ENCODE measurements around the gene ZNF764.
"Not testable (repeated sequence)": the region's sequence is repeated elsewhere in the genome, so short reads cannot be mapped to it uniquely, and the experiment has no call there.

ZNF764 gene

DNA sequence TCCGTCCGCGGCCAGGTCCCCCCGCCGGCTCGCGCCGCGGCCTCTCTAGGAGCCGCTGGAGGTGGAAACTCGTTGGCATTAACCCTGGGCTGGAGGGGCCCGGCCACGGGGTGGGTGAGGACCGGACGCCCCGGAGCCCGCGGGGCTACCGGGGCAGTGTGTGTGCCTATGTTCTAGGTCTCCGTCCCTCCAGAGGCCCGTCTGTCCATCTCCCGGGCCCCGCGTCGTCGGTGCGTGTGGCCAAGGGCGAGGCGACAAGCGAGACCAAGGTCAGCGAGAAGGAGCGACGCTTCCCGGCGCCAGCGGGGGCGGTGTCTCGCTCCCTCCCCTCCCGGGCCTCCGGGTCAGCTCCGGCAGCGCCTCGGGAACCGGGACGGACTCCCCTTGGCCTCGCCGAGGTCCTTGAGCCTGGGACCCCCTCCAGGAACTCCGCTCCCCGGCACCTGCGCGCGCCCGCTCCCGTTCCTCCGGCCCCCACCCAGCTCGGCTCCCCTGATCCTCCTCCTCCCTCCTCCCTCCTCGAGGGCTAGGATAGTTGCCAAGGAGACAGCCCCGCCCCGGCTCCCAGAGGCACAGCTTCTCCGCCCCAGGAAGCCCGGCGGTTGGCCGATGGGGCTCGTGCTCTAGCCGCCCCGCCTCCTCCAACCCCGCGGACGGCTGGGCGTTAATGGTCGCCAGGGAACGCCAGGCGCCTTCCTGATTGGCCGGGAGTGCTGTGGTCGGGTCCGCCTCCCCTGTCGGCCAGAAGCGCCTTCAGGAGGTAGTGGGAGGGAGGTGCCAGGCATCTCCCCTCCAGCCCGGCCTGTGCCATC is 31.1 kb downstream of the ZNF764 start:
- DNase-seq (ENCODE audit: low read depth): peak; percentile 75

DNA sequence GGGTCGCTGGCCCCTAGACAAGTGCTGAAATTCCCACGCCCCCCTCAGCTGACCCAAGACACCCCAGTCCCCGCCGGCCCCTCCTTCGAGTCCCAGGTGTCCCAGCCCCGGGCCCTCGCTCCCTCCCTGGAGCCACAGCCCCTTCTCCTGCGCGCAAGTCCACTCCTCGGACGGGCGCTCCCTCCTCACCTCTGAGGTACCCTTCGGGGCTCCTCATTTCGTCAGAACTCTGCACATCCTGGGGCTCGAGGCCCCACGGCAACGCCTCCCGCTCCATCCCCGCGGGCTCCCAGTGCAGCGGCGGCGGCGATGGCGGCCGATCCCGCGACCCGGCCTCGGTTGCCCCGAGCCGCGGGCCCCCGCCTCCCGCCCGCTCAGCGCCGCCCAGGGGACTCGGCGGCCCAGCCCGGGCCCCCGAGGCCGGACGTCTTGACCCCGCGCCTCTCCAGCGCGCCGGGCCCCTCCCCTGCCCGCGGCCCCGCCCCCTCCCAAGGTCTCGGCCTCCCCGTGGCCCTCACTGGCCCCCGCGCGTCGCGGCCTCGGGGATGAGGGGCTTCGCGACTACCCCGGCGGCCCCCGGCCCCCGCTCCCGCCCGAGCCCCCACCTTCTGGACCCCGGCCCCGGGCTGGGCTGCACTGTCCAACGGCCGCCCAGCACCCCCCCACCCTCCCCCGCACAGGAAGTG is 31.9 kb downstream of the ZNF764 start, which contains the start of gene ZNF768:
Gene ZNF768 (minus strand): TSS at position 430 of the 686 bp plus-strand sequence. CDS start 153 bp downstream, at position 277.
- DNase-seq (ENCODE audit: low read depth): no peak

DNA sequence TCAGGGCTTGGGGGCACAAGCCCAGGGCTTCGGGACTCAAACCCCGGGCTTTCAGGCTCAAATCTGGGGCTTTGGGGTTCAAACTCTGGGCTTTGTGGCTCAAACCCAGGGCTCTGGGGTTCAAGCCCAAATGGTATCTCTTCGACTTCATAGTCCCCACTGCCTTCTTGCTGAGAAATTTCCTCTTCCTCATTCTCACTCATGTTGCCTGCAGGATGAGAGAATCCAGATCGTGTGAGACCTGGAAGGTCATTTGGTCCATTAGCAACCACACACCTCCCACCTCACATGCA is 32.4 kb downstream of the ZNF764 start:
- DNase-seq (ENCODE audit: low read depth): no peak

DNA sequence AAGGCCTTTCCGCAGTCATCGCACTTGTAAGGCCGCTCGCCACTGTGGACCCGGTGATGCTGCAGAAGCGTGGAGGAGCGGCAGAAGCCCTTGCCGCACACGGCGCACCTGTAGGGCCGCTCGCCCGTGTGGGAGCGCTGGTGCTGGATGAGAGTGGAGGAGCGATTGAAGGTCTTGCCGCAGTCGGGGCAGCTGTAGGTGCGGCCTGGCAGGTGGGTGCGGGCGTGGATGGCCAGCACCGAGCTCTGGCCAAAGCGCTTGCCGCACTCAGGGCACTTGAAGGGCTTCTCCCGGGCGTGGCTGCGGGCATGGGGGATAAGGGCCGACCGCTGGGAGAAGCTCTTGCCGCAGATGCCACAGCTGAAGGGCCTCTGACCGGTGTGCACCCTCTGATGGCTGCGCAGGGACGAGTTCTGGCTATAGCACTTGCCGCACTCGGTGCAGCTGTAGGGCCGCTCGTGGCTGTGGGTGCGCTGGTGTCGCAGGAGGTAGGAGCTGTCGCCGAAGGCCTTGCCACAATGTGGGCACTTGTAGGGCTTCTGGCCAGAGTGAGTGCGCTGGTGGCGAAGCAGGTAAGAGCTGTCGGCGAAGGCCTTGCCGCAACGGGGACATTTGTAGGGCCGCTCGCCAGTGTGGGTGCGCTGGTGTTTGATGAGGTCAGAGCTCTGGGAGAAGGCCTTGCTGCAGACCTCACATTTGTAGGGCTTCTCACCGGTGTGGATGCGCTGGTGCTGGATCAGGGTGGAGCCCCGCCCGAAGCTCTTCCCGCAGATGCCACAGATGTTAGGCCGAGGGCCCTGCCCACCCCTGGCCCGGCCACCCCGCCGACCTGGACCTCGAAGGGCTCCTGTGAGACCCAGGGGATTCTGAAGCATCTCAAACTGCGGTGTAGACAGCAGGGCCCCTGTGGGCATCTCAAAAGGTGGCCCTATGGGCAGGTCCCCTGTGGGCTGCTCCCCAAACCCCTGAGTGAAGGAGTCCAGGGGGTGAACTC is 33.3 kb downstream of the ZNF764 start:
- DNase-seq (ENCODE audit: low read depth): no peak

DNA sequence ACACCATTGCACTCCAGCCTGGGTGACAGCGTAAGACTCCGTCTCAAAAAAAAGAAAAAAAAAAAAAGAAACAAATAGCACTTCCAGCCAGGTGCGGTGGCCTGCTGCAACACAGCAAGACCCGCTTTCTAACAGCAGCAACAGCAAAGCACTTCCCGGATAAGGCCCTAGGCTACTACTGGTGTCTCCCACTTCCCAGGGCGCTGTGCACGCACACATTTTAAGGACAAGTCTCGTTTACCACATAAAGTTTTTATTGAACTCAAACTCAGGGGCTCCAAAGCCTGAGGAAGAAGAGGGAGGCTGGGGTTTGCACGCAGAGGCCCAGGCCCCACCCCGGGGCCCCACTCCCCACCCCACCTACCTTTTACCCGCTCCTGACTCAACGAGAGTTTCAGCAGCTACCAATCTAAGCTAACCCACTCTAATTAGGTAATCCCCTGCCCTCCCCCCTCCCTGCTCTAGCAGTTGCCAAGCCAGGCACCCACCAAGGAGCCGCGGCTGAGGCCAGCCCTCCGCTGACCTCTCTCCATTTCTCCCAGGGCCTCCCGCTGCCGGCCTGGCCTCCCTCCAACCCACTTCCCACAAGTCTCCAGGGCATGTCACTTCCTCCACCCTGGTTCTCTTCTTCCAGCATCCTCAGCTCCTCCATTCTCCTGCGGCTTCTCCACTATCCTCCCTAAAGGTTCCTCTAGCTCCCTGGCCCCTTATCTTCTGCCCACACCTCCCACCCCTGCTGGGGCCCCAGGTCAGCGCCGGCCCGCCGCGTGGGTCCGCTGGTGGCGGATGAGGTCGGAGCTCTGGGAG is 34.2 kb downstream of the ZNF764 start:
- DNase-seq (ENCODE audit: low read depth): no peak

DNA sequence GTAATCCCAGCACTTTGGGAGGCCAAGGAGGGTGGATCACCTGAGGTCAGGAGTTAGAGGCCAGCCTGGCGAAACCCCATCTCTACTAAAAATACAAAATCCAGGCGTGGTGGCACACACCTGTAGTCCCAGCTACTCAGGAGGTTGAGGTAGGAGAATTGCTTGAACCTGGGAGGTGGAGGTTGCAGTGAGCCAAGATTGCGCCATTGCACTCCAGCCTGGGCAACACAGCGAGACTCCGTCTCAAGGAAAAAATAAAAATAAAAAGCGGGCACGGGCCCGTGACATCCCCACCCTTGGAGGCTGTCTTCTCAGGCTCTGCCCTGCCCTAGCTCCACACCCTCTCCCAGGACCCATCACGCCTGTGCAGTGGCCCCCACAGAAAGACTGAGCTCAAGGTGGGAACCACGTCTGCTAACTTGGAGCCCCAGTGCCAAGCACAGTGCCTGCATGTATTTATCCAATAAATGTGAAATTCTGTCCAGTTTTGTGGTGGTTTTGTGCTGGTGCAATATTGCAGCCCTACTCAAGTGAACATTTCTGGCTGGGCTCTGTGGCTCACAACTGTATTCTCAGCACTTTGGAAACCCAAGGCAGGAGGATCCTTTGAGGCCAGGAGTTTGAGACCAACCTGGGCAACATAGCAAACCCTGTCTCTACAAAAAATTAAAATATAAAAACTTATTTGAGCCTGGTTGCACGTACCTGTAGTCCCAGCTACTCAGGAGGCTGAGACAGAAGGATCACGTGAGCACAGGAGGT is 35.3 kb downstream of the ZNF764 start:
- DNase-seq (ENCODE audit: low read depth): not testable (repeated sequence)

DNA sequence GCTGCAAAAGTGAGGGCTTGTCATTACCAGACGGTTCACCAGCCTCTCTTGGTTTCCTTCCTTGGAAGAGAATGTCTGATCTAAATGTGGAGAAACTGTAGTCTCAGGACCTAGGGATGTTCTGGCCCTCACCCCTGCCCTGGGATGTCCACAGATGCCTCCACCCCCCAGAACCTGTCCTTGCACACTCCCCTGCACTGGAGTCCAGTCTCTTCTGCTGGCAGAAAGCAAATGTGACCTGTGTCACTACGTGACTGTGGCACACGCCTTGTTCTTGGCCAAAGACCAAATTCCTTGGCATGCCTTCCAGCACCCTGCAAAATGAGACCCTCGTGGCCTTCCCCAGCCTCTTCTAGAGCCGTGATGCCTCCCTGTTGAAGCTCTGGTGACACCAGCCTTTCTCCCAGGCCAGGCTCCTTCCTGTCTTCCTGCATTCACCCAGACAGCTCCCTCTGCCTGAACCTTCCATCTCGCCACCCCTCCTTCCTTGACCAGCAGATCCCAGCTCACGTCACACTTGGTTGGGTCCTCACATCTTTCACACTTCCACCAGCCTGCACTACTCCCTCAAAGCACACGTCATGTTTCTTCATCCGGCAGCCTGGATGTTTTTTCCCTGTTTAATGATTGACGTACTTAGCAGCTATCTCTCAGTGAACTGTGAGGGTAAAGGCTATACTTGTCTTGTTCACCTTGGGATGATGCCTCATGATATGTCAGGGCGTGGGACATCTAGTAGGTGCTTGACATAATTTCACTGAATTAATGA is 36.1 kb downstream of the ZNF764 start:
- DNase-seq (ENCODE audit: low read depth): no peak

DNA sequence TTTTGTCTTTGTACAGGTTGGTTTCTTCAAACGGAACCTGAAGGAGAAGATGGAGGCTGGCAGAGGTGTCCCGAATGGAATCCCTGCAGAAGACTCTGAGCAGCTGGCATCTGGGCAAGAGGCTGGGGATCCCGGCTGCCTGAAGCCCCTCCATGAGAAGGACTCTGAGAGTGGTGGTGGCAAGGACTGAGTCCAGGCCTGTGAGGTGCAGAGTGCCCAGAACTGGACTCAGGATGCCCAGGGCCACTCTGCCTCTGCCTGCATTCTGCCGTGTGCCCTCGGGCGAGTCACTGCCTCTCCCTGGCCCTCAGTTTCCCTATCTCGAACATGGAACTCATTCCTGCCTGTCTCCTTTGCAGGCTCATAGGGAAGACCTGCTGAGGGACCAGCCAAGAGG is 36.7 kb downstream of the ZNF764 start:
- no peak for DNase-seq (ENCODE audit: low read depth)

DNA sequence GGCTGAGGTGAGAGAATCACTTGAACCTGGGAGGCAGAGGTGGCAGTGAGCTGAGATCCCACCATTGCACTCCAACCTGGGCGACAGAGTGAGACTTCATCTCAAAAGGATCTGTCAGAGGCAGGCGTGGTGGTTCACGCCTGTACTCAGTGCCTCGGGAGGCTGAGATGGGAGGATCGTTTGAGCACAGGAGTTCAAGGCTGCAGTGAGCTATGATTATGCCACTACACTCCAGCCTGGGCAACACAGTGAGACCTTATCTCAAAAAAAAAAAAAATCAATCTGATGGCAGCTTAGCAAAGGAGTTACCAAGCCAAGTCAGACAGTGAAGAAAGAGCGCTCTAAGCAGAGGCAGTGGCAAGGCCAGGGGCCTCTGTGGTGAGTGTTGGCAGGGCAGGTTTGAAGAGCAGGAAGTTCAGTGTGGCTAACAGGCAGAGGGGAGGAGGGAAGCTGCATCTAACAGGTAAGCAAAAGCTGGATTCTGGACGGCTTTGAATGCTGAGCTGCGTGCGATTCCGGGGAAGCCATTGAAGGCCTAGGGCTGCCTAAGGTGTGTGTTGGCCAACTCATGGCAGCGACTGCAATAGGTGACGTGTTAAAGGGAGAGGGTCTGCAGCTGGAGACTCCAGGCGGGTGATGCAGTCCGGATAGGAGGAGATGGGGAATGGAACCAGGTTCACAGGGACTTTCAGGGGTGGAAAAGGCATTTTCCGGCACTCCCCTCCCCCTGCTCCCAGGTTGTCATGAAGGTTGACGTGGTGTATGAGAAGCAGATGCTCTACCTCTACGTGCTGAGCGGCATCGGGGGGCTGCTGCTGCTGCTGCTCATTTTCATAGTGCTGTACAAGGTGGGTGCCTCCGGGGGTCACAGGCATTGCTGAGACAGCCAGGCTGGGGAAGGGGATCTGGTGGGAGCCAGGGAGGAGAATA is 38.8 kb downstream of the ZNF764 start:
- DNase-seq (ENCODE audit: low read depth): no peak

DNA sequence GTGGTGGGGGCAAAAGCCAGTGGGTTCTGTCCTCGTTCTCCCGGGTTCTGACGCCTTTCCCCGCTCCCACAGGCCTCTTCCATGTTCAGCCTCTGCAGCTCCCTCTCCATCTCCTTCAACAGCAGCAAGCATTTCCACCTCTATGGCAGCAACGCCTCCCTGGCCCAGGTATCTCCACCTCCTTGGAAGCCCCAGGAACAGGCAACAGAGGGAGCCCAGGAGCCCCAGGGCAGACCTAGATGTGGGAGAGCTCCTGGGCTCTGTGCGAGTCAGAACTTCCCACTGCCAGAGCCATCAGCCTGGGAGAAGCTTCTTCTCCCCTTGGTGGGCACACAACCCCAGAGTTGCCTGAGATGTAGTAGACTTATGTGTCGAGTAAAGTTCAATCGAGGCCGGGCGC is 39.6 kb downstream of the ZNF764 start:
- DNase-seq (ENCODE audit: low read depth): no peak

DNA sequence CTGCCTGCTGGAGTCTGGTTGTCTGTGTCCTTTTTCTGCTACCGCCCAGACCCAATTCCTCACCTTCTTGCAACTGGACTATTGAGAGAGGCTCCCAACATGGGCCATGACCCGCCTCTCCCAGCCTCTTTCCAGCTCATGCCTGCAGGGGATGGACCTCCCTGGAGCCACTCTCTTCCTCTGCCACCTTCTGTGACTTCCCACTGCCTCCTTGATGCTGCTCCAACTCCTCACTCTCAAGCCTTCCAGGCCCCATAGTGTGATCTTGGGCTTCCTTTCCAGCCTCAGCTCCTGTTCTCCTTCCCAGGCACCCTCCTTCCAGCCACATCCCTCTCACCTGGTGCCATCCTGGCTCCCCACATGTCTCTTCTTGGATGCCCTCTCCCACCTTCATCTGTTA is 42.9 kb downstream of the ZNF764 start:
- no peak for DNase-seq (ENCODE audit: low read depth)

DNA sequence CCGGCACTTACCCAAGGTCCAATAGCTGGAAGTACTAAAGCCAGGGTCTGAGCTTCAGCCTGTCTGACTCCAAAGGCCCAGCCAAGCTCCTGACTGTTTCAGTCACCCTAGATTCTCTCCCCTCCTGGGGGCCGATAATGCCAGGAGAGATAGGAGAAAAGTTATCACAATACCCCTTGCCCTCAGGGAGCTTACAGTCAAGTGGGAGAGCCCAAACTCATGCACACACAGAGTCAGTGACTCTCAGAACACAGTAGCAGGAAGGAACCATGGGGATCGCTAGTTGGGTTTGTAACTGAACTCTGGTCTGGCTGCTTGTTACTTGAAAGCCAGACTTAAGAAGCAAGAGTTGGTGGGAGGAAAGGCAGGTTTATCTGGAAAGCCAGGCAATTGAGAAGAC is 46.7 kb downstream of the ZNF764 start:
- DNase-seq (ENCODE audit: low read depth): no peak

DNA sequence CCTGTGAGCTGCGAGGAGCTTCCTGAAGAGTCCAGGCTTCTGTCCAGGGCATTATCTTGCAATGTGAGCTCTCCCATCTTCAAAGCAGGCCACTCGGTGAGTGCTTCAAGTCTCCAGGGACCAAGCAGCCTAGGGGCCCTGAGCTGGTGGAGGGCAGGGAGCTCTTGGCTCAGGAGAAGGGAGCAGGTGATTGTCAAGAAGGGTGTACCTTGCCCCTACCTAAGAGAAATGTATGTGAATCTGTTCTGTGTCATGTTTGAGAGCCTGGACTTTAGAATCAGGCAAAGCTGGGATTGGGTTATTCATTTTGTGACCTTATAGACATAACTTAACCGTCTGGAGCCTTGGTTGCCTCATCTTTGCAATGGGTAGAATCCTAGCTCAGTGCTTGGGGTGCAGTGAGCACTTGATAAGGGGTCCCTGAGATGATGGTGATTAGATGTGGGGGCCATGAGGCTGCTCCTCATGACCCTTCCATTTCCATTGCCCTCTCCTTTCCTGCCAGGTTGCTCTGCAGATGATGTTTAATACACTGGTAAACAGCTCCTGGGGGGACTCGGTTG is 47.7 kb downstream of the ZNF764 start:
- DNase-seq (ENCODE audit: low read depth): no peak

DNA sequence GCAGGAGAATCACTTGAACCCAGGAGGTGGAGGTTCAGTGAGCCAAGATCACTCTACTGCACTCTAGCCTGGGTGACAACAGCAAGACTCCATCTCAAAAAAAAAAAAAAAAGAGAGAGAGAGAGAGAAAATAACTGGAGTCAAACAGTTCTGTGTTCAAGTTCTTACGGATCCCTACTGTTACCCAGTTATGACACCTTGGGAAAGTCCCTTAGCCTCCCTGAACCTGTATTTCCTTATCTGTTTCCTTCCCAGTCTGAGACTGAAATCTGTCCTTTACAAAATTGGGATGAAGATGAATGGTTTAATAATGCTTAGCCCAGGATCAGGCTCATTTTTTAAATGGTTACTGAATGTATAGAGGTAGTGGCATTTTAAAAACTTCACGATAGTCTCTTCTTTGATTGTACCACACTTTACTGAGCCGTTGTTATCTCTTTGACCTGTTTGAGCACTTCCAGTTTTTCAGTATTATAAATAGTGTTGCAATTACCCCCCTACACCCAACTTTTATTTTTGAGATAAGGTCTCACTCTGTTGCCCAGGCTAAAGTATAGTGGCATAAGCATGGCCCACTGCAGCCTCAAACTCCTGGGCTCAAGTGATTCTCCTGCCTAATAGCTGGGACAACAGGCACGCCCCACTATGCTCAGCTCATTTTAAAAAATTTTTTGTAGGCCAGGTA is 49.0 kb downstream of the ZNF764 start:
- no peak for DNase-seq (ENCODE audit: low read depth)
